Testis (tissue), 2 donors: ENCODE measurements around the gene PLXND1.

ENCODE experiments used
- POLR2A ChIP-seq: fragments of 450-650 bp; IDR thresholded peaks from one replicate; pipeline ENCODE4 v1.6.1; 2017; ENCODE audit warnings: antibody characterized with exemption, mild to moderate bottlenecking, moderate library complexity
- TF ChIP-seq, protein P1 (sequence below), 3 experiments: fragments of 450-650 bp in 2 of 3; fragments of 200-600 bp in 1 of 3; sonication (generic) in 1 of 3; IDR thresholded peaks; one replicate each; pipeline ENCODE4 v1.5.1; 2016 to 2019; ENCODE audit warnings: antibody characterized with exemption in 3 of 3, mild to moderate bottlenecking in 2 of 3, moderate library complexity in 1 of 3

DNA sequence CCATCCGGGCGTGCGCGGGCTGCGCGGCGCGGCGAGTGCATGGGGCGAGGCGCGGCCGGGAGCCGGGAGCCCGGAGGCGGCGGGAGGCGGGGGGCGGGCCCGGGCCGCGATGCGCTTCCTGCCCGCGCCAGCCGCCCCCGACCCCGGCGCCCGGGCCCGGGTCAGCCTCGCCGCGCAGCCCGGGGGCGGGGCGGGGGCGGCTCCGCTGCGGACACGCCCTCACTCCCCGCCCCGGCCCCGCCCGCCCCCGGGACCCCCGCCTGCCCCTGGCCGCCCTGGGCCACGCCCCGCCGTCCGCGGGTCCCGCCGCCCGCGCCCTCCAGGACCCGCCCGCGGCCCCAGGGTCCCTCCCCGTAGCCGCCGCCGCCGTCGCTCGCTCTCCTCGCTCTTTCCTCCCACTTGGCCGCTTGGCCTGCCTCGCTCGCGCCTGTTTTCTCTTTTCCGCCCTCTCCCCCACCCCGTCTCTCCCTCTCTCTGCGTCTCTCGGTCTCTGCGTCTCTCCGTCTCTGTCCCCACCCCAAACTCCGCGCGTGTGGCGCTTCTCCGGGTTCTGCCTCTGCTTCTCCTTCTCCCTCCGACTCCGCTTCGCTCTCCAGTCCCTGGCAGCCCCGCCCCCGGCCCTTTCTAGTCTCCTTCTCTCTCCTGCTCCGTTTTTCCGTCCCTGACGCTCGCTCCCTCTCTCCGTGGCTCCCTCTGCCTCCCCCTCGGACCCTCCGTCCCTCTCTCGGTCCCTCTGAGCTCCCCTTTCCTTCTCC is at the start of gene PLXND1:
- TF ChIP-seq, protein P1, sequence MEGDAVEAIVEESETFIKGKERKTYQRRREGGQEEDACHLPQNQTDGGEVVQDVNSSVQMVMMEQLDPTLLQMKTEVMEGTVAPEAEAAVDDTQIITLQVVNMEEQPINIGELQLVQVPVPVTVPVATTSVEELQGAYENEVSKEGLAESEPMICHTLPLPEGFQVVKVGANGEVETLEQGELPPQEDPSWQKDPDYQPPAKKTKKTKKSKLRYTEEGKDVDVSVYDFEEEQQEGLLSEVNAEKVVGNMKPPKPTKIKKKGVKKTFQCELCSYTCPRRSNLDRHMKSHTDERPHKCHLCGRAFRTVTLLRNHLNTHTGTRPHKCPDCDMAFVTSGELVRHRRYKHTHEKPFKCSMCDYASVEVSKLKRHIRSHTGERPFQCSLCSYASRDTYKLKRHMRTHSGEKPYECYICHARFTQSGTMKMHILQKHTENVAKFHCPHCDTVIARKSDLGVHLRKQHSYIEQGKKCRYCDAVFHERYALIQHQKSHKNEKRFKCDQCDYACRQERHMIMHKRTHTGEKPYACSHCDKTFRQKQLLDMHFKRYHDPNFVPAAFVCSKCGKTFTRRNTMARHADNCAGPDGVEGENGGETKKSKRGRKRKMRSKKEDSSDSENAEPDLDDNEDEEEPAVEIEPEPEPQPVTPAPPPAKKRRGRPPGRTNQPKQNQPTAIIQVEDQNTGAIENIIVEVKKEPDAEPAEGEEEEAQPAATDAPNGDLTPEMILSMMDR (IDR thresholded peaks at IDR 0.05), result no peak
- TF ChIP-seq POLR2A, result no peak
